Dermis blood vessel endothelial cell (primary cell): ENCODE results near the gene FAM13A. TPM values are rescaled to one million over a fixed set of nuclear protein-coding genes. Genes with fewer than 3 reads are reported as not detected.
A peak's percentile ranks its signal among the peaks of the same experiment; 100 is the strongest.

Source experiments
- DNase-seq: peaks from one replicate; pipeline ENCODE4 v3.0.0; 2010
- total RNA-seq: library from RNA; depleted of rRNA; stranded (reverse); fragments of >200 nt; gene quantifications from 2 replicates; pipeline ENCODE4 v1.2.3, GENCODE V29; 2014

The FAM13A gene
- total RNA-seq, 1 donor from 2014 or later, result 1.7 TPM

- DNase-seq, result no peak
These were observed 314.4 kb downstream of the FAM13A start for GRCh38 chr4:88742561-88742960.

GRCh38 chr4:88738180-88738579 is 318.8 kb downstream of the FAM13A start:
- DNase-seq, result no peak

GRCh38 chr4:88737307-88737941 is 319.6 kb downstream of the FAM13A start:
- DNase-seq, result no peak

- DNase-seq, result no peak
These were observed 320.7 kb downstream of the FAM13A start for GRCh38 chr4:88736264-88736663.

- no peak for DNase-seq
These were observed 321.4 kb downstream of the FAM13A start for GRCh38 chr4:88735564-88735963.

GRCh38 chr4:88734403-88734949 is 322.5 kb downstream of the FAM13A start:
- no peak for DNase-seq

- DNase-seq, result no peak
These were observed 324.1 kb downstream of the FAM13A start for GRCh38 chr4:88732714-88733368.

GRCh38 chr4:88731381-88731780 is 325.6 kb downstream of the FAM13A start:
- DNase-seq, result no peak

GRCh38 chr4:88730811-88731210 is 326.2 kb downstream of the FAM13A start:
- DNase-seq, result no peak

GRCh38 chr4:88729146-88729760 is 327.7 kb downstream of the FAM13A start:
- DNase-seq, result peak; percentile 78

- DNase-seq, result no peak
These were observed 328.8 kb downstream of the FAM13A start for GRCh38 chr4:88728146-88728545.

- DNase-seq, result no peak
These were observed 331.0 kb downstream of the FAM13A start for GRCh38 chr4:88725986-88726385.

GRCh38 chr4:88725143-88725542 is 331.8 kb downstream of the FAM13A start:
- no peak for DNase-seq

GRCh38 chr4:88724406-88724805 is 332.6 kb downstream of the FAM13A start:
- DNase-seq, result no peak

GRCh38 chr4:88722828-88723227 is 334.2 kb downstream of the FAM13A start:
- DNase-seq, result no peak

GRCh38 chr4:88722276-88722780 is 334.7 kb downstream of the FAM13A start:
- DNase-seq, result no peak

GRCh38 chr4:88720451-88721428 is 336.2 kb downstream of the FAM13A start:
- DNase-seq, result no peak

GRCh38 chr4:88719381-88719780 is 337.6 kb downstream of the FAM13A start:
- DNase-seq, result no peak

- DNase-seq, result no peak
These were observed 338.9 kb downstream of the FAM13A start for GRCh38 chr4:88718098-88718497.

- no peak for DNase-seq
These were observed 343.2 kb downstream of the FAM13A start for GRCh38 chr4:88713782-88714181.

- no peak for DNase-seq
These were observed 347.0 kb downstream of the FAM13A start for GRCh38 chr4:88709989-88710388.

- DNase-seq, result peak; percentile 77
These were observed 350.4 kb downstream of the FAM13A start for GRCh38 chr4:88706574-88706973.
